DOHH2 (cell line): ENCODE measurements around the gene JMJD8.

Source experiments
- CTCF ChIP-seq: fragments of 200-600 bp; sonication (generic); IDR thresholded peaks from one replicate; pipeline ENCODE4 v1.5.1; 2014; ENCODE audit warnings: antibody characterized with exemption, mild to moderate bottlenecking, low read depth, low read length; ENCODE audit not compliant: poor library complexity, severe bottlenecking
- EZH2phosphoT487 ChIP-seq: fragments of 200-600 bp; sonication (generic); IDR thresholded peaks from 2 replicates; pipeline ENCODE4 v1.6.1; 2017; ENCODE audit warnings: borderline replicate concordance, mild to moderate bottlenecking, antibody characterized with exemption, low read length, moderate library complexity, mixed read lengths

DNA sequence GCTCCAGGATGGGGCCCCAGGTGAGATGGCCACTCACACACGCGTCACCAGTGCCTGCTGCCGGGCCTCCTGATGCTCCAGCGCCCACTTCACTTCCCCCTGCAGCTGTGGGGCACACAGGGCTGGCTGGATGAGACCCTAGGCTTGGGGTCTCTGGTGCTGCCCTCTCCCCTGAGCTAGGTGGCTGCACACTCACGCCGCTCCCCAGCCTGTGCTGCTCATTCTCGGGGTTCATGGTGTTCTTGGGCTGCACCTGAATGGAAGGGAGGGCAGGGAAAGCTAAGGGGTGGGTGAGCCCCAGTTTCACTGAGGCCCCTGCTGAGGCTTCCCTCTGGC lies 40.9 kb upstream of the JMJD8 start:
- TF ChIP-seq CTCF (no peak), EZH2phosphoT487 (no peak)
